Left ventricle myocardium inferior (tissue), 1 donor: ENCODE measurements around the gene PCED1A. TPM values are rescaled to one million over a fixed set of nuclear protein-coding genes. Genes with fewer than 3 reads are reported as not detected.

Experiments used
- DNase-seq: peaks from one replicate; pipeline ENCODE4 v3.0.0-alpha.2; 2020
- H3K27ac ChIP-seq: fragments of 200-600 bp; replicated peaks from 2 replicates; pipeline ENCODE4 v1.8.0; 2021
- H3K27me3 ChIP-seq: fragments of 200-600 bp; 2 replicates; pipeline ENCODE4 v1.8.0; 2021; ENCODE audit warnings: low read depth
- H3K36me3 ChIP-seq: fragments of 200-600 bp; 2 replicates; pipeline ENCODE4 v1.8.0; 2021
- H3K4me1 ChIP-seq: fragments of 200-600 bp; 2 replicates; pipeline ENCODE4 v1.8.0; 2021
- H3K4me3 ChIP-seq: fragments of 200-600 bp; 2 replicates; pipeline ENCODE4 v1.8.0; 2021; ENCODE audit warnings: mild to moderate bottlenecking, moderate library complexity
- H3K9me3 ChIP-seq: fragments of 200-600 bp; replicated peaks from 2 replicates; pipeline ENCODE4 v1.8.0; 2021
- CTCF ChIP-seq: fragments of 200-600 bp; IDR thresholded peaks from 2 replicates; pipeline ENCODE4 v1.8.0; 2021; ENCODE audit warnings: antibody characterized with exemption, mild to moderate bottlenecking, borderline replicate concordance
- intact Hi-C: fragments of 100-400 bp; cut with micrococcal nuclease; formaldehyde crosslinking; loops from one replicate; pipeline ENCODE4 v1.11.0; 2022
- total RNA-seq: library from RNA; stranded (reverse); fragmentation: NEBNext Ultra II Directional; extraction: Animal tissue kit (Norgen Biotek cat#: 25700); gene quantifications from one replicate; pipeline ENCODE4 v1.2.1, GENCODE V29; 2021
- donor health status: DM: no; HTN: yes; CAD: no; lungs with severe emphysema.

The PCED1A gene
- total RNA-seq, 1 donor from 2014 or later, result 9.4 TPM

GRCh38 chr20:2793471-2793870 lies 47.0 kb downstream of the PCED1A start:
- Histone ChIP-seq H3K4me3 (no peak overlapping the region), H3K9me3 (no peaks in the 10 kb centered on the region), H3K27ac (no peak overlapping the region), H3K4me1 (no peaks in the 10 kb centered on the region), H3K27me3 (peaks cover 98% of the 10 kb centered on the region), H3K36me3 (no peaks in the 10 kb centered on the region)
- DNase-seq, result no peak
- intact Hi-C loops, result no loop called here
- no peak for TF ChIP-seq CTCF

Other genes with a start within 250 kb of the PCED1A start
- gene NOP56, start 188.0 kb downstream of the PCED1A start, total RNA-seq, result 47.3 TPM
- 220 TPM for gene IDH3B, start 176.4 kb downstream of the PCED1A start, total RNA-seq
- gene EBF4, start 147.9 kb downstream of the PCED1A start, total RNA-seq, result 4.9 TPM
- 0.69 TPM for gene CPXM1, start 40.0 kb downstream of the PCED1A start, total RNA-seq
- not detected for gene C20orf141, start 25.7 kb downstream of the PCED1A start, total RNA-seq
- gene TMEM239, start 24.3 kb downstream of the PCED1A start, total RNA-seq, result not detected
- gene VPS16, start 90 bp upstream of the PCED1A start, total RNA-seq, result 15.7 TPM
- gene PTPRA, start 32.8 kb upstream of the PCED1A start, total RNA-seq, result 23.5 TPM
- not detected for gene GNRH2, start 203.0 kb upstream of the PCED1A start, total RNA-seq
- gene MRPS26, start 205.4 kb upstream of the PCED1A start, total RNA-seq, result 55.6 TPM
- not detected for gene OXT, start 231.0 kb upstream of the PCED1A start, total RNA-seq
- 0.38 TPM for gene AVP, start 244.1 kb upstream of the PCED1A start, total RNA-seq